HEK293 (cell line): ENCODE results near the gene GPS1.

ENCODE experiments used
- BCL11A ChIP-seq: fragments of 450-650 bp; formaldehyde crosslinking; IDR thresholded peaks from 2 replicates; pipeline ENCODE4 v1.5.1; 2016; ENCODE audit warnings: low read depth, missing biosample characterization, missing genetic modification characterization
- EGR2 ChIP-seq: fragments of 450-650 bp; formaldehyde crosslinking; IDR thresholded peaks from 2 replicates; pipeline ENCODE4 v1.5.1; 2016; ENCODE audit warnings: low read depth, missing biosample characterization, missing genetic modification characterization
- KLF1 ChIP-seq: fragments of 450-650 bp; formaldehyde crosslinking; IDR thresholded peaks from 2 replicates; pipeline ENCODE4 v1.5.1; 2016; ENCODE audit warnings: missing biosample characterization, missing genetic modification characterization
- SP2 ChIP-seq: fragments of 450-650 bp; formaldehyde crosslinking; IDR thresholded peaks from 2 replicates; pipeline ENCODE4 v1.5.1; 2016; ENCODE audit warnings: missing biosample characterization, missing genetic modification characterization
- TRIM28 ChIP-seq: IDR thresholded peaks from 2 replicates; pipeline ENCODE4 v1.6.1; 2011; ENCODE audit warnings: low read length, control low read depth, borderline replicate concordance
- ZBTB21 ChIP-seq: fragments of 450-650 bp; formaldehyde crosslinking; IDR thresholded peaks from 2 replicates; pipeline ENCODE4 v1.5.1; 2017; ENCODE audit warnings: missing biosample characterization, missing genetic modification characterization
- ZBTB6 ChIP-seq: fragments of 450-650 bp; formaldehyde crosslinking; IDR thresholded peaks from 2 replicates; pipeline ENCODE4 v1.5.1; 2017; ENCODE audit warnings: missing biosample characterization, missing genetic modification characterization
- ZFP69B ChIP-seq: fragments of 450-650 bp; formaldehyde crosslinking; IDR thresholded peaks from 2 replicates; pipeline ENCODE4 v1.5.1; 2016; ENCODE audit warnings: missing biosample characterization, missing genetic modification characterization
- ZNF121 ChIP-seq: fragments of 450-650 bp; formaldehyde crosslinking; IDR thresholded peaks from 2 replicates; pipeline ENCODE4 v1.5.1; 2016; ENCODE audit warnings: missing biosample characterization, missing genetic modification characterization
- ZNF184 ChIP-seq: fragments of 450-650 bp; IDR thresholded peaks from 2 replicates; pipeline ENCODE4 v1.5.1; 2018; ENCODE audit warnings: missing biosample characterization, mild to moderate bottlenecking, missing genetic modification characterization
- ZNF23 ChIP-seq: fragments of 450-650 bp; formaldehyde crosslinking; IDR thresholded peaks from 2 replicates; pipeline ENCODE4 v1.5.1; 2016; ENCODE audit warnings: missing biosample characterization, missing genetic modification characterization, borderline replicate concordance
- ZNF24 ChIP-seq: fragments of 450-650 bp; formaldehyde crosslinking; IDR thresholded peaks from 2 replicates; pipeline ENCODE4 v1.5.1; 2016; ENCODE audit warnings: missing biosample characterization, missing genetic modification characterization
- ZNF280D ChIP-seq: fragments of 450-650 bp; formaldehyde crosslinking; IDR thresholded peaks from 2 replicates; pipeline ENCODE4 v1.5.1; 2016; ENCODE audit warnings: missing biosample characterization, missing genetic modification characterization
- ZNF423 ChIP-seq: fragments of 450-650 bp; formaldehyde crosslinking; IDR thresholded peaks from 2 replicates; pipeline ENCODE4 v1.5.1; 2016; ENCODE audit warnings: missing biosample characterization, missing genetic modification characterization
- ZNF600 ChIP-seq: fragments of 450-650 bp; formaldehyde crosslinking; IDR thresholded peaks from 2 replicates; pipeline ENCODE4 v1.5.1; 2016; ENCODE audit warnings: missing biosample characterization, missing genetic modification characterization
- ZNF654 ChIP-seq: fragments of 450-650 bp; formaldehyde crosslinking; IDR thresholded peaks from 2 replicates; pipeline ENCODE4 v1.5.1; 2016; ENCODE audit warnings: low read depth, missing biosample characterization, missing genetic modification characterization
- ZNF670 ChIP-seq: fragments of 450-650 bp; formaldehyde crosslinking; IDR thresholded peaks from 2 replicates; pipeline ENCODE4 v1.5.1; 2016; ENCODE audit warnings: missing biosample characterization, missing genetic modification characterization, low read depth
- ZNF768 ChIP-seq: fragments of 450-650 bp; formaldehyde crosslinking; IDR thresholded peaks from 2 replicates; pipeline ENCODE4 v1.5.1; 2018; ENCODE audit warnings: missing biosample characterization, mild to moderate bottlenecking, missing genetic modification characterization
- ZNF785 ChIP-seq: fragments of 450-650 bp; formaldehyde crosslinking; IDR thresholded peaks from 2 replicates; pipeline ENCODE4 v1.5.1; 2016; ENCODE audit warnings: missing biosample characterization, missing genetic modification characterization
- ZSCAN16 ChIP-seq: fragments of 450-650 bp; formaldehyde crosslinking; IDR thresholded peaks from 2 replicates; pipeline ENCODE4 v1.5.1; 2016; ENCODE audit warnings: missing biosample characterization, missing genetic modification characterization
- ZSCAN30 ChIP-seq: fragments of 450-650 bp; IDR thresholded peaks from 2 replicates; pipeline ENCODE4 v1.5.1; 2018; ENCODE audit warnings: missing biosample characterization, mild to moderate bottlenecking, missing genetic modification characterization, moderate library complexity
- TF ChIP-seq, protein P1 (sequence below): fragments of 450-650 bp; formaldehyde crosslinking; IDR thresholded peaks from 2 replicates; pipeline ENCODE4 v1.5.1; 2016; ENCODE audit warnings: missing biosample characterization, missing genetic modification characterization

Gene GPS1

GRCh38 chr17:82056729-82057621, 5.3 kb downstream of the GPS1 start (continued):
- TF ChIP-seq, protein P1, sequence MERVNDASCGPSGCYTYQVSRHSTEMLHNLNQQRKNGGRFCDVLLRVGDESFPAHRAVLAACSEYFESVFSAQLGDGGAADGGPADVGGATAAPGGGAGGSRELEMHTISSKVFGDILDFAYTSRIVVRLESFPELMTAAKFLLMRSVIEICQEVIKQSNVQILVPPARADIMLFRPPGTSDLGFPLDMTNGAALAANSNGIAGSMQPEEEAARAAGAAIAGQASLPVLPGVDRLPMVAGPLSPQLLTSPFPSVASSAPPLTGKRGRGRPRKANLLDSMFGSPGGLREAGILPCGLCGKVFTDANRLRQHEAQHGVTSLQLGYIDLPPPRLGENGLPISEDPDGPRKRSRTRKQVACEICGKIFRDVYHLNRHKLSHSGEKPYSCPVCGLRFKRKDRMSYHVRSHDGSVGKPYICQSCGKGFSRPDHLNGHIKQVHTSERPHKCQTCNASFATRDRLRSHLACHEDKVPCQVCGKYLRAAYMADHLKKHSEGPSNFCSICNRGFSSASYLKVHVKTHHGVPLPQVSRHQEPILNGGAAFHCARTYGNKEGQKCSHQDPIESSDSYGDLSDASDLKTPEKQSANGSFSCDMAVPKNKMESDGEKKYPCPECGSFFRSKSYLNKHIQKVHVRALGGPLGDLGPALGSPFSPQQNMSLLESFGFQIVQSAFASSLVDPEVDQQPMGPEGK (tag by site-specific recombination): no peak
- no peak for TF ChIP-seq ZNF654 (tag by site-specific recombination)
- no peak for TF ChIP-seq ZSCAN16 (tag by site-specific recombination)
- no peak for TF ChIP-seq ZNF670 (tag by site-specific recombination)
- no peak for TF ChIP-seq ZNF121 (tag by site-specific recombination)
- no peak for TF ChIP-seq ZNF768 (tag by site-specific recombination)
- no peak for TF ChIP-seq ZNF24 (tag by site-specific recombination)
- TF ChIP-seq SP2 (tag by site-specific recombination): 0 out of 2 replicates have a peak, but pooled peaks have one; percentile 27
- no peak for TF ChIP-seq ZNF23 (tag by site-specific recombination)
- no peak for TF ChIP-seq ZFP69B (tag by site-specific recombination)
- TF ChIP-seq ZNF785 (tag by site-specific recombination): no peak
- TF ChIP-seq ZNF423 (tag by site-specific recombination): peak; percentile 64
- no peak for TF ChIP-seq TRIM28
- TF ChIP-seq KLF1 (tag by site-specific recombination): no peak
- TF ChIP-seq ZNF184 (tag by site-specific recombination): no peak
- TF ChIP-seq BCL11A (tag by site-specific recombination): no peak
- no peak for TF ChIP-seq ZBTB21
- TF ChIP-seq ZSCAN30 (tag by site-specific recombination): no peak
- no peak for TF ChIP-seq ZBTB6 (tag by site-specific recombination)
- TF ChIP-seq ZNF280D (tag by site-specific recombination): no peak
- TF ChIP-seq ZNF600 (tag by site-specific recombination): peak; percentile 25; the same call in 1 of the 2 replicates
- peak; percentile 23; the same call in 1 of the 2 replicates for TF ChIP-seq EGR2 (tag by site-specific recombination)
